Cardiac muscle cell (in vitro differentiated cells and primary cell): Measurements from ENCODE around the gene EDNRA. TPM values are rescaled to one million over a fixed set of nuclear protein-coding genes. Genes with fewer than 3 reads are reported as not detected.
A peak's percentile ranks its signal among the peaks of the same experiment; 100 is the strongest.

Experiments used
- DNase-seq, 2 donors: peaks; one replicate each; pipeline versions ENCODE4 v3.0.0 to v3.0.0-alpha.2; 2010 to 2017; ENCODE audit warnings: low read depth in 1 of 2, low spot score in 1 of 2
- H3K27ac ChIP-seq: fragments of 200-600 bp; sonication (generic); 2 replicates; pipeline ENCODE4 v1.5.1; 2016
- H3K27me3 ChIP-seq: fragments of 200-600 bp; sonication (generic); 2 replicates; pipeline ENCODE4 v1.6.0; 2016; ENCODE audit warnings: control low read depth
- H3K36me3 ChIP-seq: fragments of 200-600 bp; sonication (generic); 2 replicates; pipeline ENCODE4 v1.5.1; 2016; ENCODE audit warnings: control low read depth
- H3K4me1 ChIP-seq: fragments of 200-600 bp; sonication (generic); 2 replicates; pipeline ENCODE4 v1.8.1; 2017; ENCODE audit warnings: low read depth, mild to moderate bottlenecking, mixed run types
- H3K4me3 ChIP-seq: fragments of 200-600 bp; sonication (generic); 2 replicates; pipeline ENCODE4 v1.5.1; 2016; ENCODE audit warnings: mild to moderate bottlenecking
- H3K9me3 ChIP-seq: fragments of 200-600 bp; sonication (generic); 2 replicates; pipeline ENCODE4 v1.5.1; 2017; ENCODE audit warnings: low read depth, mild to moderate bottlenecking, control low read depth
- CTCF ChIP-seq: IDR thresholded peaks from 2 replicates; pipeline ENCODE4 v1.5.1; 2012; ENCODE audit warnings: low read depth, mild to moderate bottlenecking, low read length
- polyA plus RNA-seq: library from polyadenylated mRNA; unstranded; fragments of >200 nt; fragmentation: Nextera tagmentation; extraction: Ambion mirVana; gene quantifications from 2 replicates; pipeline ENCODE4 v1.2.1, GENCODE V29; 2016
- total RNA-seq: library from RNA; depleted of rRNA; stranded (reverse); fragments of >200 nt; gene quantifications from 2 replicates; pipeline ENCODE4 v1.2.3, GENCODE V29; 2016

Gene EDNRA
- total and polyA plus RNA-seq, 2 experiments from 2014 or later: 24.2 to 43.1 TPM

GRCh38 chr4:147580396-147580795 is 99.5 kb downstream of the EDNRA start:
- no peak for TF ChIP-seq CTCF
- Histone ChIP-seq H3K4me1 (no peaks in the 10 kb centered on the region), H3K27ac (no peak overlapping the region), H3K9me3 (no peaks in the 10 kb centered on the region), H3K4me3 (no peak overlapping the region), H3K36me3 (no peaks in the 10 kb centered on the region), H3K27me3 (no peaks in the 10 kb centered on the region)
- peak in 1 of 2 donors; percentile 22 for DNase-seq

GRCh38 chr4:147581606-147582350 is 100.9 kb downstream of the EDNRA start:
- no peak for TF ChIP-seq CTCF
- no peaks in the 10 kb centered on the region for H3K9me3 ChIP-seq
- H3K27ac ChIP-seq: no peak overlapping the region
- H3K4me3 ChIP-seq: no peak overlapping the region
- peak in 1 of 2 donors; percentile 67 for DNase-seq
- H3K27me3 ChIP-seq: no peaks in the 10 kb centered on the region
- H3K4me1 ChIP-seq: peaks cover 9% of the 10 kb centered on the region
- no peaks in the 10 kb centered on the region for H3K36me3 ChIP-seq

GRCh38 chr4:147582386-147583060 is 101.6 kb downstream of the EDNRA start:
- Histone ChIP-seq H3K4me3 (no peak overlapping the region), H3K27me3 (no peaks in the 10 kb centered on the region), H3K4me1 (peaks cover 9% of the 10 kb centered on the region), H3K27ac (no peak overlapping the region), H3K36me3 (no peaks in the 10 kb centered on the region), H3K9me3 (no peaks in the 10 kb centered on the region)
- TF ChIP-seq CTCF: no peak
- DNase-seq: no peak

- DNase-seq: no peak
- Histone ChIP-seq H3K4me3 (no peak overlapping the region), H3K4me1 (peaks cover 13% of the 10 kb centered on the region), H3K36me3 (no peaks in the 10 kb centered on the region), H3K9me3 (no peaks in the 10 kb centered on the region), H3K27me3 (no peaks in the 10 kb centered on the region), H3K27ac (no peak overlapping the region)
- TF ChIP-seq CTCF: no peak
These were observed 103.0 kb downstream of the EDNRA start for GRCh38 chr4:147583876-147584275.

- Histone ChIP-seq H3K4me3 (no peak overlapping the region), H3K4me1 (peaks cover 13% of the 10 kb centered on the region), H3K27ac (no peak overlapping the region), H3K36me3 (no peaks in the 10 kb centered on the region), H3K27me3 (no peaks in the 10 kb centered on the region), H3K9me3 (no peaks in the 10 kb centered on the region)
- TF ChIP-seq CTCF: no peak
- DNase-seq: no peak
These were observed 105.1 kb downstream of the EDNRA start for GRCh38 chr4:147586032-147586431.
